Mucosa of descending colon (tissue), 3 donors: ENCODE data around the gene DLGAP4. TPM values are rescaled to one million over a fixed set of nuclear protein-coding genes. Genes with fewer than 3 reads are reported as not detected.

Experiments used
- ATAC-seq: fragments of 200-7000 bp; cut with Tn5 transposase; one replicate; pipeline ENCODE4 v1.9.1; 2020; ENCODE audit warnings: mild to moderate bottlenecking, moderate library complexity
- DNase-seq, 3 donors: peaks; one replicate each; pipeline ENCODE4 v3.0.0-alpha.2; 2020
- H3K36me3 ChIP-seq: fragments of 200-600 bp; one replicate; pipeline ENCODE4 v1.8.0; 2021; ENCODE audit warnings: low read depth, mild to moderate bottlenecking
- H3K4me1 ChIP-seq: fragments of 200-600 bp; one replicate; pipeline ENCODE4 v1.8.0; 2021; ENCODE audit warnings: low read depth, mild to moderate bottlenecking
- H3K4me3 ChIP-seq: fragments of 200-600 bp; one replicate; pipeline ENCODE4 v1.8.0; 2021; ENCODE audit warnings: mild to moderate bottlenecking
- H3K9me3 ChIP-seq: fragments of 200-600 bp; one replicate; pipeline ENCODE4 v1.8.0; 2021; ENCODE audit warnings: mild to moderate bottlenecking
- CTCF ChIP-seq: fragments of 200-600 bp; IDR thresholded peaks from one replicate; pipeline ENCODE4 v1.8.0; 2022; ENCODE audit warnings: antibody characterized with exemption, mild to moderate bottlenecking
- intact Hi-C, 2 donors: fragments of 100-400 bp; cut with DNase I in 1 of 2; cut with micrococcal nuclease in 1 of 2; formaldehyde crosslinking; loops; one replicate each; pipeline versions ENCODE4 v1.11.0 to v1.11.1; 2022; cut with DNase I, micrococcal nuclease
- total RNA-seq, 3 donors: library from RNA; stranded (reverse); fragmentation: NEBNext Ultra II Directional in 2 of 3; extraction: Animal tissue kit (Norgen Biotek cat#: 25700) in 2 of 3; gene quantifications; one replicate each; pipeline versions ENCODE4 v1.2.1 to v1.2.4, GENCODE V29; 2021 to 2023
- donor health status: DM: no; HTN: no; CAD: no; lungs with moderate emphysema.
- donor health status: DM: no; HTN: no; CAD: no.
- donor health status: DM: no; HTN: yes; CAD: no.

DLGAP4 gene
- total RNA-seq, 3 donors from 2014 or later: 40.0 to 66.3 (median 43.5) TPM

DNA sequence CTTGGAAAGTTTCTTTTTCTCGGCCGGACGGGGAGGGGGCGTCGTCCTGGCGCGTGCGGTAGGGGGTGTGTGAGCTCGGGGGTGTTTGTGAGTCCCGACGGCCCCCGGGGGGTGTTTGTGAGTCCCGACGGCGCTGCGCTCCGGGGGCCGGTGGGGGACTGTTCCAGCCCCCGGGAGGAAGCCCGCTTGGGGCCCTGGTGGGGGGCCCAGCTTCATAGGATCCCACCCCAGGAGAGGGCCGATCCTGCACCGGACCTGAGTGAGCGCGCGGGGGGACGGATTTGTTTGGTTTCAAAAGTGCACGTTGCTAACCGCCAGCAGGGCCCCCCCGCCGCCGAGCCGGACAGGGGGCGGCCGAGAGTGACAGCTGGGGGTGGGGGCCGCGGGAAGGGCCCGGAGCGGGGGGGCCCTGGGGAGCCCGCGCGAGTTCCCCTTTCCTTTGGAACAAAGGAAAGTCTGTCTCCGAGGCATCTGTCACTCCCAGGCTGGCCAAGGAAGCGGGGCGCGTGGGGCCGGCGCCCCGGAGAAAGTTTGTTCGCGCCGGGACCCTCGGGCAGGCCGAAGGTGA is 267.7 kb downstream of the DLGAP4 start:
- no peak for TF ChIP-seq CTCF
- ATAC-seq: peak; percentile 26
- H3K4me1 ChIP-seq: peaks cover 13% of the 10 kb centered on the region
- peak in 2 of 3 donors; percentile 42 to 57 for DNase-seq
- H3K36me3 ChIP-seq: no peaks in the 10 kb centered on the region
- H3K9me3 ChIP-seq: no peaks in the 10 kb centered on the region
- H3K4me3 ChIP-seq: peak overlapping the region; percentile 34
- intact Hi-C loops: no loop called here

DNA sequence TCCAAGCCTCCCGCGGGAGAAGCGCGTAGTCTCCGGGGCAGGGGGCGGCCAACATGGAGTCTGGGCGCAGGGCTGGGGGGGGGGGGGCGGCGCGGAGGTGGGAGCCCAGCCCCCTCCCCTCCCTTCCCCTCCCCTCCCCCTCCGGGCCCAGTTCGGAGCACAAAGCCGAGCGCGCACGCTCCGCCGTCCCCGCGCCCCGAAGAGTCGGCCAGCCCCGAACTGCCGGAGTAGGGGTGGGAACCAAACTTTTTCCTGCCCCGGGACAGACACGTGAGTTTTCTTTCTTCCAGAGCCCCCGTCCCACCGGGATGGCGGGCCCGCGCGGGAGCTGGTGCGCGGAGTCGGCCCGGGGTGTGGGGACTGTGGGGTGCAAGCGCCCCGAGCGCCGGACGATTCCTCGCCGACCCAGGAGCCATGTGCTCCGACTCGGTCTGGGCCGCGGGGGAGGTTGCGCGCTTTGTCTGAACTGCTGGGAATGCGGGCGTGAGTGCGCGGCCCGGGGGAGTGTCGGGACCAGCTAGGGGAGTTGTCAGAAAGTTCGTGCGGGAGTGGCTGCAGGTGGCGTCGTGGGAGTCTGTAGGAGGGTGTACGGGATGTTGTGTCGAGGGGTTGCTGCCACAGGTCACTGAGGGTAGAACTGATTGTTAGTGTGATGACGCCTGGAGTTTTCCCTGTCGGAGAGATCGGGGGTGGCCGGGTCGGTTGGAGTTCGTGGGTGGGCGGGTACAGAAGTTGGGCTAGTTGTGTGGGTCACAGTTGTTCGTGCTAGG is 268.4 kb downstream of the DLGAP4 start:
- ATAC-seq (peak; percentile 47), DNase-seq (peak; percentile 52 to 77 (median 67))
- no peak for TF ChIP-seq CTCF
- H3K4me1 ChIP-seq: peaks cover 13% of the 10 kb centered on the region
- no peaks in the 10 kb centered on the region for H3K9me3 ChIP-seq
- H3K4me3 ChIP-seq: peak overlapping the region; percentile 34
- no peaks in the 10 kb centered on the region for H3K36me3 ChIP-seq
- intact Hi-C loops: no loop called here

GRCh38 chr20:36576081-36576445 is 269.9 kb downstream of the DLGAP4 start:
- H3K4me1 ChIP-seq: peaks cover 13% of the 10 kb centered on the region
- no peak for DNase-seq
- no peak for TF ChIP-seq CTCF

More at GRCh38 chr20:36576081-36576445, 269.9 kb downstream of the DLGAP4 start:
- no peak overlapping the region for H3K4me3 ChIP-seq
- no peaks in the 10 kb centered on the region for H3K36me3 ChIP-seq
- intact Hi-C loops: no loop called here
- ATAC-seq: no peak
- no peaks in the 10 kb centered on the region for H3K9me3 ChIP-seq

Other genes with a start within 250 kb of the DLGAP4 start
- gene EPB41L1, start 151.6 kb upstream of the DLGAP4 start, total RNA-seq: 10 to 100 TPM; 41.0 to 95.3 (median 71.7) TPM
- gene AAR2, start 69.9 kb upstream of the DLGAP4 start, total RNA-seq: 10 to 100 TPM; 19.5 to 24.8 (median 22.6) TPM
- gene MYL9, start 235.2 kb downstream of the DLGAP4 start, total RNA-seq: 1,000 to 10,000 TPM in 1 of 3 donors, 100 to 1,000 TPM in 1, 10 to 100 TPM in 1; 74.3 to 3,203 (median 259) TPM